Lung (tissue), 12 donors: ENCODE measurements around the gene LOXHD1. TPM values are rescaled to one million over a fixed set of nuclear protein-coding genes. Genes with fewer than 3 reads are reported as not detected.
A peak's percentile ranks its signal among the peaks of the same experiment; 100 is the strongest.

ENCODE experiments used
- ATAC-seq: fragments of 200-7000 bp; cut with Tn5 transposase; one replicate; pipeline ENCODE4 v1.9.1; 2020; ENCODE audit warnings: moderate number of reproducible peaks; ENCODE audit not compliant: insufficient read depth, low FRiP score
- DNase-seq, 3 donors: peaks; one replicate each; pipeline ENCODE4 v3.0.0-alpha.2; 2013 to 2017
- H3K27ac ChIP-seq, 2 donors: one replicate each; pipeline ENCODE4 v1.5.1; 2013; ENCODE audit warnings: mild to moderate bottlenecking in 2 of 2, moderate library complexity in 2 of 2, control low read depth in 1 of 2, inconsistent platforms in 1 of 2, low read depth in 1 of 2, low read length in 1 of 2
- H3K27me3 ChIP-seq, 3 donors: one replicate each; pipeline ENCODE4 v1.5.1; 2013; ENCODE audit warnings: low read length in 2 of 3; ENCODE audit not compliant: control insufficient read depth in 3 of 3, insufficient read depth in 3 of 3
- H3K36me3 ChIP-seq, 4 donors: one replicate each; pipeline ENCODE4 v1.5.1; 2013; ENCODE audit warnings: low read length in 4 of 4, mild to moderate bottlenecking in 1 of 4, moderate library complexity in 1 of 4; ENCODE audit not compliant: control insufficient read depth in 4 of 4, insufficient read depth in 4 of 4
- H3K4me1 ChIP-seq, 5 donors: one replicate each; pipeline ENCODE4 v1.5.1; 2013; ENCODE audit warnings: low read length in 5 of 5, mild to moderate bottlenecking in 2 of 5, moderate library complexity in 1 of 5; ENCODE audit not compliant: control insufficient read depth in 5 of 5, insufficient read depth in 5 of 5
- H3K4me3 ChIP-seq: one replicate; pipeline ENCODE4 v1.5.1; 2013; ENCODE audit warnings: mild to moderate bottlenecking, control low read depth, moderate library complexity
- H3K9ac ChIP-seq, 2 donors: one replicate each; pipeline ENCODE4 v1.5.1; 2013; ENCODE audit warnings: low read length in 2 of 2, control low read depth in 1 of 2; ENCODE audit not compliant: insufficient read depth in 1 of 2
- H3K9me3 ChIP-seq, 4 donors: one replicate each; pipeline ENCODE4 v1.5.1; 2013; ENCODE audit warnings: low read length in 3 of 4, mild to moderate bottlenecking in 1 of 4, moderate library complexity in 1 of 4; ENCODE audit not compliant: control insufficient read depth in 4 of 4, insufficient read depth in 3 of 4
- CTCF ChIP-seq: IDR thresholded peaks from 2 replicates; pipeline ENCODE4 v1.5.1; 2012; ENCODE audit warnings: mild to moderate bottlenecking; ENCODE audit errors: control extremely low read depth, extremely low read depth
- WGBS, 2 donors: extraction: QIAGEN DNeasy Blood & Tissue Kit; methylation state at CpG; one replicate each; pipeline ENCODE4 v1.1.7; 2013; 5-methylcytosine and 5-hydroxymethylcytosine counted together
- polyA plus RNA-seq, 2 donors: library from polyadenylated mRNA; stranded (reverse); fragments of 200-250 nt; gene quantifications; one replicate each; pipeline ENCODE4 v1.2.1, GENCODE V29; 2013
- total RNA-seq, 2 donors: library from RNA; depleted of rRNA in 1 of 2; stranded (reverse); fragments of >200 nt in 1 of 2; gene quantifications; one replicate each; pipeline ENCODE4 v1.2.1, GENCODE V29; 2014 to 2021
- donor health status: control.
- donor health status: control.
- donor health status: Bipolar disorder and iron deficiency.
- donor health status: healthy.
- donor health status: DM: yes; HTN: yes; CAD: no.

Gene LOXHD1
- total and polyA plus RNA-seq, 4 donors = 0.45 to 3.1 (median 1.2) TPM

- ATAC-seq = no peak
- Histone ChIP-seq H3K4me1 (no peaks in the 10 kb centered on the region), H3K9ac (no peak overlapping the region), H3K27me3 (no peaks in the 10 kb centered on the region), H3K4me3 (no peak overlapping the region), H3K27ac (no peak overlapping the region), H3K9me3 (peaks cover 0 to under 1% (median 0%) of the 10 kb centered on the region in 4 donors), H3K36me3 (no peaks in the 10 kb centered on the region)
- WGBS, 2 donors = 61 to 62% methylated on average over 4 of the region's 4 CpGs
- peak; percentile 47 for TF ChIP-seq CTCF
- peak in 2 of 3 donors; percentile 6 to 18 for DNase-seq
Observed at GRCh38 chr18:46555724-46556123, 101.3 kb downstream of the LOXHD1 start.

DNA sequence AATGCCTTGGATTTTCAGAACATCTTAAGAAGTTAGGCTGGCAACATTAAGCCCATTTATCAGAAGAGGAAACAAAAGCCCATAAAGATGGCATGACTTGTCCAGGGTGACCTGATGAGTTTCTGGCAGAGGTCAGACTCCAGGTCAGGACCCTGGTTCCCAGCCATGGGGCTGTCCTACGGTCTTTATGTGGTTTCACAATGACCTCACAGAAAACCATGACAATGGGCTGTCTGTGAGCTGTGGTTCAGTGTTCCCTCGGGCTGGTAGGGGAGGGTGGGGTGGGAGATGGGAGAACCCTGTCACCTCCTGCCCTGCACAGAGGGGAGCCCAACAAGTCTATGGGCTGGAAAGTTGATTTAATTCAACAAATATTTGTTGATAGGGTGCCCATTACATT lies 101.8 kb downstream of the LOXHD1 start:
- H3K27ac ChIP-seq = no peak overlapping the region
- no peaks in the 10 kb centered on the region for H3K4me1 ChIP-seq
- H3K9ac ChIP-seq = no peak overlapping the region
- no peak overlapping the region for H3K4me3 ChIP-seq
- ATAC-seq = no peak
- 62 to 69% methylated on average over 2 of the region's 2 CpGs for WGBS, 2 donors
- H3K9me3 ChIP-seq = peaks cover 0 to 2% (median 0%) of the 10 kb centered on the region in 4 donors
- DNase-seq = no peak
- TF ChIP-seq CTCF = no peak
- no peaks in the 10 kb centered on the region for H3K27me3 ChIP-seq
- H3K36me3 ChIP-seq = no peaks in the 10 kb centered on the region

DNA sequence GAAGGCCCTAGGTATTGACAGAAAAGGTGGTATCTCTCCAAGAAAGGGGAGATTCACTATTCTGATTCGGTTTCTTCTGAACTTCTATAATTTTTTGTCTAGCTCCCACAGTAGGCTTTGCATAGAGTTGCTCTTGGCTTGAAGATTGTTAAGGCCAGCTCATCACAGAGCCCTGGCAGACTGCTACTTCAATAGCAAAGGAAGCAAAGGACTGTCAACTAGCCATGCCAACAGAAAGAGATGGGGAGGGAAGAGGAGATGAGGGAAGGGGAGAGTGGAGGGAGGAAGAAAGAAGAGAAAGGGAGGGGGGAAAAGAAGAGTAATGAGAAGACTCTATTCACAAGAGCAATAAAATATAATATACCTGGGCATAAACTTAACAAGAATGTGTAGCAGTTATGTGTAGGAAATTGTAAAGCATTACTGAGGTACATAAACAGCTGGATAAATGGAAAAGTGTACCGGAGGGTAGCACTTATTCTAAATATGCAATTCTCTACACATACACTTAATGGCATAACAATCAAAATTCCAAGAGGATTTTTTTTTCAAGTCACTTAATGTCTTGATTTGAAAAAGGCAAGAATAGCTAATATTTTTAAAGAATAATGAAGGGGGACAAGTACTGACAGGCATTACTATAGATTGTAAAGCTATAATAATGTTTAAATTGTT lies 102.5 kb downstream of the LOXHD1 start:
- no peak overlapping the region for H3K9ac ChIP-seq
- no peak overlapping the region for H3K4me3 ChIP-seq
- ATAC-seq = no peak
- H3K27ac ChIP-seq = no peak overlapping the region
- no peaks in the 10 kb centered on the region for H3K36me3 ChIP-seq
- no peaks in the 10 kb centered on the region for H3K4me1 ChIP-seq
- peaks cover 0 to 2% (median 0%) of the 10 kb centered on the region in 4 donors for H3K9me3 ChIP-seq
- no peak for DNase-seq
- WGBS, 2 donors = 90% methylated on average over 2 of the region's 2 CpGs
- no peak for TF ChIP-seq CTCF
- no peaks in the 10 kb centered on the region for H3K27me3 ChIP-seq

- peaks cover 0 to 2% (median 0%) of the 10 kb centered on the region in 4 donors for H3K9me3 ChIP-seq
- TF ChIP-seq CTCF = no peak
- no peak for ATAC-seq
- no peak overlapping the region for H3K9ac ChIP-seq
- H3K36me3 ChIP-seq = no peaks in the 10 kb centered on the region
- no peaks in the 10 kb centered on the region for H3K27me3 ChIP-seq
- no peaks in the 10 kb centered on the region for H3K4me1 ChIP-seq
- DNase-seq = no peak
- H3K4me3 ChIP-seq = no peak overlapping the region
- 89 to 93% methylated on average over 2 of the region's 2 CpGs for WGBS, 2 donors
- no peak overlapping the region for H3K27ac ChIP-seq
Observed at GRCh38 chr18:46550609-46551008, 106.4 kb downstream of the LOXHD1 start.
